GM23248 (cell line): ENCODE results near the gene INPP4A. TPM values are rescaled to one million over a fixed set of nuclear protein-coding genes. Genes with fewer than 3 reads are reported as not detected.

Experiments
- DNase-seq: peaks from one replicate; pipeline ENCODE4 v3.0.0-alpha.2; 2015
- H2AFZ ChIP-seq: fragments of 200-600 bp; sonication (generic); 2 replicates; pipeline ENCODE4 v1.6.1; 2016; ENCODE audit warnings: antibody characterized with exemption
- H3F3A ChIP-seq: fragments of 200-600 bp; sonication (generic); 2 replicates; pipeline ENCODE4 v1.6.1; 2016; ENCODE audit warnings: mild to moderate bottlenecking, antibody characterized with exemption, mixed run types; ENCODE audit not compliant: insufficient read depth
- H3K27ac ChIP-seq: fragments of 200-600 bp; sonication (generic); 2 replicates; pipeline ENCODE4 v1.5.1; 2016; ENCODE audit warnings: mild to moderate bottlenecking
- H3K27me3 ChIP-seq: fragments of 200-600 bp; sonication (generic); replicated peaks from 2 replicates; pipeline ENCODE4 v1.6.1; 2016; ENCODE audit warnings: mild to moderate bottlenecking; ENCODE audit not compliant: insufficient read depth
- H3K36me3 ChIP-seq: fragments of 200-600 bp; sonication (generic); 2 replicates; pipeline ENCODE4 v1.6.1; 2016; ENCODE audit warnings: low read depth, mild to moderate bottlenecking
- H3K4me1 ChIP-seq: fragments of 200-600 bp; sonication (generic); 2 replicates; pipeline ENCODE4 v1.6.1; 2016; ENCODE audit warnings: mild to moderate bottlenecking; ENCODE audit not compliant: insufficient read depth
- H3K4me2 ChIP-seq: fragments of 200-600 bp; sonication (generic); one replicate; pipeline ENCODE4 v1.6.1; 2016; ENCODE audit warnings: mild to moderate bottlenecking; ENCODE audit not compliant: unreplicated experiment
- H3K4me3 ChIP-seq: fragments of 200-600 bp; sonication (generic); 2 replicates; pipeline ENCODE4 v1.5.1; 2016; ENCODE audit warnings: mild to moderate bottlenecking
- H3K79me2 ChIP-seq: fragments of 200-600 bp; sonication (generic); 2 replicates; pipeline ENCODE4 v1.6.1; 2016; ENCODE audit warnings: mild to moderate bottlenecking; ENCODE audit not compliant: insufficient read depth
- H3K9ac ChIP-seq: fragments of 200-600 bp; sonication (generic); 2 replicates; pipeline ENCODE4 v1.6.1; 2016; ENCODE audit warnings: mild to moderate bottlenecking
- H3K9me2 ChIP-seq: fragments of 200-600 bp; sonication (generic); 2 replicates; pipeline ENCODE4 v1.6.1; 2016; ENCODE audit warnings: mixed run types, mild to moderate bottlenecking, moderate library complexity; ENCODE audit not compliant: insufficient read depth
- H3K9me3 ChIP-seq: fragments of 200-600 bp; sonication (generic); one replicate; pipeline ENCODE4 v1.6.1; 2017; ENCODE audit warnings: low read depth
- H4K20me1 ChIP-seq: fragments of 200-600 bp; sonication (generic); 2 replicates; pipeline ENCODE4 v1.6.0; 2016; ENCODE audit not compliant: insufficient read depth
- EZH2 ChIP-seq: fragments of 200-600 bp; sonication (generic); IDR thresholded peaks from 2 replicates; pipeline ENCODE4 v1.6.1; 2018; ENCODE audit warnings: antibody characterized with exemption, mild to moderate bottlenecking; ENCODE audit not compliant: insufficient read depth, poor library complexity, severe bottlenecking
- EZH2phosphoT487 ChIP-seq: fragments of 200-600 bp; sonication (generic); IDR thresholded peaks from 2 replicates; pipeline ENCODE4 v1.6.1; 2018; ENCODE audit warnings: antibody characterized with exemption, moderate library complexity, mild to moderate bottlenecking, low read depth; ENCODE audit not compliant: insufficient read depth
- WGBS, 2 experiments: methylation state at CpG; one replicate each; pipeline ENCODE4 v1.1.6; 2015 to 2017; ENCODE audit warnings: low lambda C conversion rate in 2 of 2, low coverage in 1 of 2; ENCODE audit errors: missing lambda C conversion rate in 2 of 2; 5-methylcytosine and 5-hydroxymethylcytosine counted together
- in situ Hi-C: fragments of 300-500 bp; cut with MboI; formaldehyde crosslinking; loops from 2 replicates; pipeline ENCODE4 v1.15.0; 2020
- polyA plus RNA-seq: library from polyadenylated mRNA; unstranded; fragments of >200 nt; fragmentation: Nextera tagmentation; extraction: Ambion mirVana; gene quantifications from 2 replicates; pipeline ENCODE4 v1.2.1, GENCODE V29; 2016
- total RNA-seq: library from RNA; depleted of rRNA; stranded (reverse); fragments of >200 nt; shearing (Covaris generic); gene quantifications from 2 replicates; pipeline ENCODE4 v1.2.3, GENCODE V29; 2014

Gene INPP4A
- total and polyA plus RNA-seq, 2 experiments from 2014 or later: 9.5 to 16.0 TPM

DNA sequence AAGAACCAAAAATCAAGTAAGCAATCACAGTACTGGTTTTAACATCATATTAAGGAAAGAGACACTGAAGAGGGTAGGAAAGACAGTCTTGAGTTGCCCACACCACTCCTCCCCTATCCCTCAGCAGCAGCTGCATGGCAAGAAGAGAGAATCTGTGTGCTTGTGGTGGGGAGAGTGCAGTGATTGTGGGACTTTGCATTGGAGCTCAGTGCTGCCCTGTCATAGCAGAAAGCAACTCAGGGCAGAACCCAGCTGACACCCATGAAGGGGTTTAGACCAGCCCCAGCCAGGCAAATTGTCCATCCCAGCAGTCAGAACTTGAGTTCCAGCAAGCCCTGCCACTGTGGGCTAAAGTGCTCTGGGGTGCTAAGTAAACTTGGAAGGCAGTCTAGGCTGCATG lies 40.8 kb upstream of the INPP4A start:
- Histone ChIP-seq H4K20me1 (no peaks in the 10 kb centered on the region), H3F3A (no peaks in the 10 kb centered on the region), H3K4me1 (no peaks in the 10 kb centered on the region), H3K9me3 (no peaks in the 10 kb centered on the region), H3K4me3 (no peak overlapping the region), H3K79me2 (no peaks in the 10 kb centered on the region), H3K9me2 (no peaks in the 10 kb centered on the region), H3K27me3 (peaks cover 44% of the 10 kb centered on the region), H3K4me2 (no peak overlapping the region), H3K27ac (no peak overlapping the region), H2AFZ (no peak overlapping the region), H3K36me3 (no peaks in the 10 kb centered on the region), H3K9ac (no peak overlapping the region)
- in situ Hi-C loops: loop anchor here (25.0 kb wide), 2 partner anchors 433 to 658 kb away; no protein-coding TSS in a partner anchor
- no peak for DNase-seq
- TF ChIP-seq EZH2phosphoT487: no peak
- no peak for TF ChIP-seq EZH2

- no peaks in the 10 kb centered on the region for H4K20me1 ChIP-seq
- H3K27ac ChIP-seq: no peak overlapping the region
- H3K4me2 ChIP-seq: no peak overlapping the region
- no peaks in the 10 kb centered on the region for H3K36me3 ChIP-seq
- DNase-seq: no peak
- H3F3A ChIP-seq: no peaks in the 10 kb centered on the region
- H3K4me3 ChIP-seq: no peak overlapping the region
- H3K9me3 ChIP-seq: no peaks in the 10 kb centered on the region
- H3K9me2 ChIP-seq: no peaks in the 10 kb centered on the region
- H3K79me2 ChIP-seq: no peaks in the 10 kb centered on the region
- H2AFZ ChIP-seq: no peak overlapping the region
- no peak for TF ChIP-seq EZH2phosphoT487
- no peak for TF ChIP-seq EZH2
- H3K9ac ChIP-seq: no peak overlapping the region
- peaks cover 41% of the 10 kb centered on the region for H3K27me3 ChIP-seq
- in situ Hi-C loops: loop anchor here (25.0 kb wide), 2 partner anchors 433 to 658 kb away; no protein-coding TSS in a partner anchor
- no peaks in the 10 kb centered on the region for H3K4me1 ChIP-seq
- WGBS, 2 experiments: 41 to 62% methylated on average over 2 of the region's 2 CpGs
These were observed 40.0 kb upstream of the INPP4A start for GRCh38 chr2:98404556-98405250.

DNA sequence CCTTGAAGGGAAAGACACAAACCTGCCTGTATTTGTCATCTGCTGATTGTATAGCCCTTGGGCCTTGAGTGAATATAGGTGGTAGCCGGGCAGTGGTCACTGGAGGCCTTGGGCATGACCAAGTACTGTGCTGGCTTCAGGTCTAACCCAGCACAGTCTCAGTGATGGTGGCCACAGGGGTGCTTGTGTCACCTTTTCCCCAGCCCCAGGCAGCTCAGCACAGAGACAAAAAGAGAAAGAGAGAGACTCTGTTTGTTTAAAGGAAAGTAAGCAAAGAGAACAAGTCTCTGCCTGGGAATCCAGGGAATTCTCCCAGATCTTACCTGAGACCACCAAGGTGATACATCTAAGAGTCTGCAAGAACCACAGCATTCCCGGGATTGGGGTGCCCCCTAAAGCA lies 39.4 kb upstream of the INPP4A start:
- WGBS, 2 experiments: 55 to 71% methylated on average over 2 of the region's 2 CpGs
- Histone ChIP-seq H3K4me1 (no peaks in the 10 kb centered on the region), H3K4me2 (no peak overlapping the region), H3K27ac (no peak overlapping the region), H3K79me2 (no peaks in the 10 kb centered on the region), H3K36me3 (no peaks in the 10 kb centered on the region), H3K9ac (no peak overlapping the region), H4K20me1 (no peaks in the 10 kb centered on the region), H3K9me3 (no peaks in the 10 kb centered on the region), H3K9me2 (no peaks in the 10 kb centered on the region), H3K4me3 (no peak overlapping the region), H3K27me3 (peaks cover 40% of the 10 kb centered on the region), H3F3A (no peaks in the 10 kb centered on the region), H2AFZ (no peak overlapping the region)
- no peak for TF ChIP-seq EZH2
- no peak for TF ChIP-seq EZH2phosphoT487
- DNase-seq: no peak
- in situ Hi-C loops: loop anchor here (25.0 kb wide), 2 partner anchors 432 to 657 kb away; no protein-coding TSS in a partner anchor

- H3K4me2 ChIP-seq: no peak overlapping the region
- no peaks in the 10 kb centered on the region for H3K9me3 ChIP-seq
- no peak for DNase-seq
- no peak overlapping the region for H2AFZ ChIP-seq
- H3K27me3 ChIP-seq: peaks cover 13% of the 10 kb centered on the region; the same call in 1 of the 2 replicates
- no peak overlapping the region for H3K9ac ChIP-seq
- in situ Hi-C loops: loop anchor here (25.0 kb wide), 2 partner anchors 429 to 654 kb away; no protein-coding TSS in a partner anchor
- no peak overlapping the region for H3K4me3 ChIP-seq
- H4K20me1 ChIP-seq: no peaks in the 10 kb centered on the region
- H3K79me2 ChIP-seq: no peaks in the 10 kb centered on the region
- no peaks in the 10 kb centered on the region for H3K4me1 ChIP-seq
- TF ChIP-seq EZH2phosphoT487: no peak
- no peak for TF ChIP-seq EZH2
- 69 to 72% methylated on average over 5 of the region's 5 CpGs for WGBS, 2 experiments
- H3K9me2 ChIP-seq: no peaks in the 10 kb centered on the region
- no peak overlapping the region for H3K27ac ChIP-seq
- no peaks in the 10 kb centered on the region for H3K36me3 ChIP-seq
- 0 out of 2 replicates have a peak, but pooled peaks cover 4% of the 10 kb centered on the region for H3F3A ChIP-seq
These were observed 36.5 kb upstream of the INPP4A start for GRCh38 chr2:98408155-98408554.
